Measurements from ENCODE around the gene PAGE1.

DNA sequence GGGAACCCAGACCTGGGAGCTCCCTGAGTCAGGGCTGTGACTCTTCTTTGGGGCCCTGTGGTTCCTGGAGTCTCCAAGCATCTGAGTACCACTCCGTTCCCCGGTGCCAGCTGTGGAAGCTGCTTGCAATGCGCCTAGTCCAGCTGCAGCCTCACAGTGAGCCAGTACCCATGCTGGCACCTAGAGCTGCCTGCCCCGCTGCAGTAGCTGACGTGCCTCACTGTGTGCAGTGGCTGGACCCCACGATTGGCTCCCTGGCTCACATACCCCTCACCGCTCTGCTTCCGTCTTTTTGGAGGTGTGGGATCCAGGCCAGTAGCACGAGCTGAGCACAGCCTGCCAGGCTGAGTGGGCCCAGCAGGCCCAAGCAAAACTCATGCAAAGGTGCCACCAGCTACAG, 32.1 kb upstream of the PAGE1 start:
- TF ChIP-seq CTCF (IDR thresholded peaks at IDR 0.05; ENCODE audit: low read length) (no peak), EZH2 (IDR thresholded peaks at IDR 0.05; ENCODE audit: borderline replicate concordance, low read length) (no peak)
